ENCODE results near the gene MYBPC3.
"Not testable (repeated sequence)": the region's sequence is repeated elsewhere in the genome, so short reads cannot be mapped to it uniquely, and the experiment has no call there.

The MYBPC3 gene

DNA sequence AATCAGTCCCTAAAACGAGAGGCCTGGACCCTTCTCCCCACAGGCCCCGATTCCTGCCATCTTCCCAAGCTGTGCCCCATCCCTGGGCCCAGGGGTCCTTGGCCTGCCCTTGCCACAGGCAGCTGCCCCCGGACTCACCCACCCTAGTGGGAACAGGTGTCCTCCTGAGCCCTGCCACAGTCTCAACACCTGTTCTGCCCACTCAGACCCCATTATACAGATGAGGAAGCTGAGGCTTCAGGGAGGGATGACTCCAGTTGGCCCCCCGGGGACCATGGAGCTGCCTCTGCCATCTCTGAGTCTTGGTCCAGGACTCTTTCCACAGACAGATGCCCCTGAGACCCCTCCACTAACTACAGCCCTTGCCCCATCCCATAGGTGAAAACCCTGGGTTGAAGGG, 15.9 kb downstream of the MYBPC3 start:
- DNase-seq = no peak

DNA sequence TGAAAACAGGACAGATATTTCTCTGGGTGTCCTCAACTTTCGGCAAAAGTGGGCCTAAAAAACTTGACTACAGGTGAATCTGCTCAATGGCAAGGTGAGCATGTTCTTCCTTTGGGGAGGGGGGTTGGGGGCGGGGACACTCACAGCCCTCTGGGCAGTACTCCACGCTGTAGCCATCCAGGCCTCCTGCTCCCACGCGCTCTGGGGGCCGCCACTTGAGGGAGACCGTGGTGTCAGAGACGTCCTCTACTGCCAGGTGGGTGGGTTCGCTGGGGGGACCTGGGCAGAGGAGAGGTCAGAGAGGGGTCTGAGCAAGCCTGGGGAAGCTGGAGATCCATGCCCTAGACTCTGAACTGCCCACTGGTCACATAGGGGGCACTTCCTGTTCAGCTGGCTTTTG, 16.8 kb downstream of the MYBPC3 start:
- no peak for DNase-seq

DNA sequence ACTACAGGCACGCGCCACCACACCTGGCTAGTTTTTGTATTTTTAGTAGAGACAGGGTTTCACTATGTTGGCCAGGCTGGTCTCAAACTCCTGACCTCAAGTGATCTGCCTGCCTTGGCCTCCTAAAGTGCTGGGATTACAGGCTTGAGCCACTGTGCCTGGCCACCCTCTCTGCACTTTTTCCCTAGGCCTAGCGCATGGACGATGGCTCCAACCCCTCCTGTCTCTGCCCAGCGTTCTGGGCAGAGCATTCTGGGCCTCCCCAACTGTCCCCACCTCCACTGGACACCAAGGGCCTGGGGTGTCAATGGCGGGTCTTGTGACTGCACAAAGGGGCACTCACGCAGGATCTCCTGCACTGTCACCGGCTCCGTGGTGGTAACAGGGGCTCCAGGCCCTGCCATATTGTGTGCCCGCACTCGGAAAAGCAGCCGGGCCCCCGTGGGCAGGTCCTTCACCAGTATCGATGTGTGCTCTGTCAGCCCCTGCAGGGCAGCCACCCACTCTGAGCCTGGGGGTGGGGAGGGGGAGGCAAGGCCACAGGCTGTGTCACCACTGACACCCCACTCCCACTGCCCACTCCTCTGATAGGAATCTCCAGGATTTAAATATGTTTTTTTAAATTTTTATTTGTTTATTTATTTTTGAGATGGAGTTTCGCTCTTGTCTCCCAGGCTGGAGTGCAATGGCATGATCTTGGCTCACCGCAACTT, 17.6 kb downstream of the MYBPC3 start:
- not testable (repeated sequence) for DNase-seq

DNA sequence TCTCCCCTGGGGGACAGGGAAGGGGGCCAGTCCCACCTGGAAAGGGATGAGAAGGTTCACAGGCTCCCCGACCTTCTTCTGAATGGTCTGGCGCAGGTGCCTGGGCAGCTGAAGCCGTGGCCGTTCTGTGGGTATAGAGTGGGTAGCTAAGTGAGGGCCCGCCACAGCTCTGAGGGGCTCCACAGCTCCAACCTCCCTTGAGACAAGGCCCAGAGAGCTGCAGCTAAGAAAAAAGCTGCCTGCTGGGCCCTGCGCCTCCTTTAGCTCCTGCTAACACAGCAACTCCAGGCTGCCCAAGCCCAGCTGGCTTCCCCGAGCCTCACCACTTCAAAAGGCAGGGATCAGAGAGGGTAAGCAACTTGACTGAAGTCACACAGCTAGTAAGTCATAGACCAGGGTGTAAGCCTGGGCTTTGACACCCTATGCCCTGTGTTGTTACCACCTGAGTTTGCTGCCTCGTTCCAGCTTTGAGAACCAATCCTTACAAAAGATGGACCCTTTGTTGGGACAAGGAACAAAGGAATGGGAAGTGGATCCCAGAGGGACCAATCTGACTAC, 18.5 kb downstream of the MYBPC3 start:
- no peak for DNase-seq

DNA sequence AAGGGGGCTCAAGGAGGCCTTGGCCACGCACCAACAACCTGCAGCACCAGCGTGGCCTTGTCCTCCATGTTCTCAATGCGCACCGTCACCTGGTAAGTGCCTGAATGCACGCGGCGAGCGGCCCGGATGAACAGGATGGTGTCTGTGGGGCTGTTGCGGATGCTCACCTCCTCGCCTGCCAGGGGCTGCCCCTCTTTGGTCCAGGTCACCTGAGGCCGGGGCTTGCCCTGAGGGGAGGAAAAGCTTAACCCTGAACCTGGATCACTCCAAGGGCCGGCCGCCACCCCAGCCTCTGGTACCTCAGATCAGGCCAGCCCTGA, 19.0 kb downstream of the MYBPC3 start:
- DNase-seq = no peak

DNA sequence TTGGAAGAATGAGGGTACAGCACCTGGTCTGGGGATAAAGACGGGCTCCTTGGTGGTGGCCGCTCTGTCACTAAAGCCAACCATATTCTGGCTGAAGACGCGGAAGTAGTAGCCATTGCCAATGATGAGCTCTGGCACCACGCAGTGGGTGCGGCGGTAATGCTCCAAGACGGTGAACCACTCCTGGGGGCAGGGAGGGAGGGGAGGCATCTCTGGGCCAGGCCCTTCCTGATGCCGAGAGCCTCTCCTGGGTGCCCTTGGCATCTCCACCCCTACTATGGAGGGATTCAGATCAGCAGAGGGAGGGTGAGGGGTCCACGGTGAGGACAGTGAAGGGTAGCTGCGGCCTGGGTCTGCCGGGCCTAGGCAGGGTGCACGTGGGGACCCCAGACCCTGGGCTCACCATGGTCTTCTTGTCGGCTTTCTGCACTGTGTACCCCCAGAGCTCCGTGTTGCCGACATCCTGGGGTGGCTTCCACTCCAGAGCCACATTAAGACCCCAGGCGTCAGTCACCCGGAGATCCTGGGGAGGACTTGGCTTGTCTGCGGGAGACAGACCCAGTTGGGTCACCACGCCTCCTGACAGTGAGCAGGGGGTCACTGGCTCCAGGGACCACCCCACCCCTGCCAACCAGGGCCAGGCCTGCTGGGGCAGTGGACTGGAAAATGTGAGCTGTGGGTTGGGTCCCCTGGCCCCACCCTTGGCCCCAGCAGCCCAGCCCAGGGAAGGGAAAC, 19.5 kb downstream of the MYBPC3 start:
- no peak for DNase-seq

DNA sequence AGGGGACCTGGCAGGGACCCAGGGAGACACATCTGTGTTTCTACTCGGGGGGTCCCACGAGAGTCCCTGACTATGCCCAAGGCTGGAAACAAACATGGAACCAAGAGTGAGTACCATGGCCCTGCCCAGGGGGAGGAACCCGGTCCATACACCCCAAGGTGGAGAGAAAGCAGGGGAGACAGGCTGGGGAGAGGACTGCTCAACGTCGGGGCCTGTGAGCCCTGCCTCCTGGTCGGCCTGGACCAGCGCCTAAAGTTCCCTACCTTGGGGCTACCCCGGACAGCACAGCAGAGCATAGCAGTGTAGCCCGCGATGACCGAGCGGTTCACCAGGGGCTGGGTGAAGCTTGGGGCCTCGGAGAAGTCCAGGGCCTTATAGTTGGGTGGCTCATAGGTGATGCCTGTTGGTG, 20.2 kb downstream of the MYBPC3 start:
- DNase-seq = no peak

DNA sequence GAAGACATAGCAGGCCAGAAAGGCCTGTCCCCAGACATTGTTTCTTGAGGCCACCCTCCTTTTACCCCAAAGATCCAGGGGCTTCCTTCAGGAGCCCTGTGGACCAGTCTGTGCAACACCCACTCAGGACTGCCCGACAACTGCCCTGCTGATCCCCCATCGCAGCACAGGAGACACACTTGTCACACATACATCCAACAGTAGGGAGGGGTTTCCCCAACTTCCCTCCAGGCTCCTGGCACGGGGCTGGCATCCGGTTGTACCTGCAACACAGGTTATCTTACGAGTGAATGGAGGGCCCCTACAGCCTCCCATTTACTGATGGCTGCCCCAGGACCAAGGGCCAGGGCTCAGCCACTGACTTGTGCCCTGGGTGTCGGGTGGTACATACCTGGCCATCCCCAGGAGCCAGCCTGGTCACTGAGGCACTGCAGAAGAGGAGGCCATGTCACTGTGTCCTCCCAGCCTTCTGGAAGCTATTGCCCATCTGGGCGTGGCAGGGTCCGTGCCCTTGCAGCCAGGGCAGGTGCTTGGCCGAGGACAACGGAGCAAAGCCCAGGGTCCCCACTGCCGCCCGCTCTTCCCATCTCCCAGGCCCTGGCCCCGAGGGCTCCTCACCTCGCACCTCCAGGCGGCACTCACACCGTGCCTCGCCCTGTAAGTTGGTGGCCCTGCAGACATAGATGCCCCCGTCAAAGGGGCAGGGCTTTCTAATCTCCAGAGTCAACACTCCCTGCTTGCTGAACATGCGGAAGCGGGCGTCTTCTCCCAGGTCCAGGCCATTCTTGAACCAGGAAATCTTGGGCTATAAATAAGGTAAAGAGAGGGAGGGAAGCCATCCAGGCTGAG, 20.8 kb downstream of the MYBPC3 start:
- DNase-seq = peak; percentile 8

DNA sequence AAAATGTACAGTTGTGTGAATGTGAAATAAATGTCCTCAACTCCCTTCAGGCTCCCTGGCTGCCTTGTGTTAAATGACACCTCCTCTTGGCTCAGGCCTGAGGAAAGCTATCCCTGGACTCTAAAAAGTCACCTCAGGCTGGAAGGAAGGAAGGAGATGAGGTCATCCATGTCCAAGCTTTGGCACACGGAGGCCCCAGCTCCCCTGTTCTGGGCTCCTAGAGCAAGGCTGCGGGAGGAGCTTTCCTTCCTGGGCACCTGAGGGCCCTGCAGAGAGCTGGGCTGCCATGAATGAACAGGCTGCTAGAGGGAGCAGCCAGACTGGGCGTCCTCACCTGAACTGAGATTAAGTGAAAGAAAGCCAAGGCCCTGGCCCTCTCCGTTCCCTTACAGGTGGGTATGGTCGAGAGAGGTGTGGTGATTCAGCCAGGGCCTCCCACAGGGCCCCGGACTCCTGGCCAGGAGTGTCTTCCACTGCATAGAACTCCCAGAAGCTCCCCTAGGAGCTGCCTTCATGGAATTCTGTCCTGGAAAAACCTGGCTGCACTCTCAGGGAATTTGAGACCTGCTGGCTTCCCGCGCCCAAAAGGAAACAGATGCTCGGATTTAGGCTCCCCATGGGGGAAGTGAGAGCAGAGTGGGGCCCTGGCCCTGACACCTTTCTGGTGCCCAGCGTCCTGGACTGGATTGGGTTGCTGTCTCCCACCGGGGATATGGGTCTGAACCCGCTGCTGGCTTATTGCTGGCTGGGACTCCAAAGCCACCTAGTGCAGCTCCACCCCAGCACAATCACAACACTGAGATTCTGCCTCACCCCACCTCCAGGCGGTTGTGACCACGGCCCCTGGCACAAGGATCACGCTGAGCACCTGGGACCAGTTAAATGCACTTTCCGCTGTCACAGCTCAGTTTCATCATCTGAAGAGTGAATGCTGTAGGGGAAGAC, 22.2 kb downstream of the MYBPC3 start:
- DNase-seq = no peak

DNA sequence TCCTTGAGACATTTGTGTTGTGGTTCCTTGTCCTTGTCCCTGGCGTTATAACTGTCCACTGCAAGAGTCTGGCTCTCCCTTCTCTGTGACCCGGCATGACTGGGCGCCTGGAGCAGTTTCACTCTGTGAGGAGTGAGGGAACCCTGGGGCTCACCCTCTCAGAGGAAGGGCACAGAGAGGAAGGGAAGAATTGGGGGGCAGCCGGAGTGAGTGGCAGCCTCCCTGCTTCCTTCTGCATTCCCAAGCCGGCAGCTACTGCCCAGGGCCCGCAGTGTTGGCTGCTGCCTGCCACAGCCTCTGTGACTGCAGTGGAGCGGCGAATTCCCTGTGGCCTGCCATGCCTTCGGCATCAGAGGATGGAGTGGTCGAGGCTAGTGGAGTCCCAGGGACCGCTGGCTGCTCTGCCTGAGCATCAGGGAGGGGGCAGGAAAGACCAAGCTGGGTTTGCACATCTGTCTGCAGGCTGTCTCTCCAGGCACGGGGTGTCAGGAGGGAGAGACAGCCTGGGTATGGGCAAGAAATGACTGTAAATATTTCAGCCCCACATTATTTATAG, 23.0 kb downstream of the MYBPC3 start:
- no peak for DNase-seq

DNA sequence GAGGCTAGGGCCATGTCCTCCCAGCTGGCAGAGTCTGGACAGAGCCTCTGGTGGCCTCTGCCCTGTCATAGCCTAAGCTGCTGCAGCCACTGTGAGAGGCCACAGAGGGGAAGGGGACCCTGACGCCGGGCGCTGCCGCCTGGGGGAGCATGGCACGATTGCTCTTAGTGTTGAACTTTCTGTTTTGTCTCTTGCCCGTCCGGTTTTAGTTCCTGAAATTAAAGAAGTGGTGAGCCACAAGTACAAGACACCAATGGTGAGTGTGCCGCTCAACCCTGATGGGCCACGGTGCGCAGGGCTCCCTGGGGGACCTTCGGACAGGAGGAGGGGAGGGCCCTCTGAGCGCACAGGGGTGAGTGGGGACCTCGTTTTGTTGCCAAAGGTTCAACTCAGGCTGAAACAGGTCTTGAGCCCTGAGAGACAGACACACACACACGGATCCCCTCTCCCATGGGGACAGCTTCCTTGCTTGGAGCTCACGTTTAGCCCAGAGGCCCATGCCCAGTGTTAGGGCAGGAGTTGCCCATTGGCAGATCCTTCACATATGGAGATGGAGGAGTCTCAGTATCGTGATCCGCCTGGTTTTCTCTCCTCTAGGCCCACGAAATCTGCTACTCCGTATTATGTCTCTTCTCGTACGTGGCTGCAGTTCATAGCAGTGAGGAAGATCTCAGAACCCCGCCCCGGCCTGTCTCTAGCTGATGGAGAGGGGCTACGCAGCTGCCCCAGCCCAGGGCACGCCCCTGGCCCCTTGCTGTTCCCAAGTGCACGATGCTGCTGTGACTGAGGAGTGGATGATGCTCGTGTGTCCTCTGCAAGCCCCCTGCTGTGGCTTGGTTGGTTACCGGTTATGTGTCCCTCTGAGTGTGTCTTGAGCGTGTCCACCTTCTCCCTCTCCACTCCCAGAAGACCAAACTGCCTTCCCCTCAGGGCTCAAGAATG, 23.8 kb downstream of the MYBPC3 start:
- DNase-seq = no peak

DNA sequence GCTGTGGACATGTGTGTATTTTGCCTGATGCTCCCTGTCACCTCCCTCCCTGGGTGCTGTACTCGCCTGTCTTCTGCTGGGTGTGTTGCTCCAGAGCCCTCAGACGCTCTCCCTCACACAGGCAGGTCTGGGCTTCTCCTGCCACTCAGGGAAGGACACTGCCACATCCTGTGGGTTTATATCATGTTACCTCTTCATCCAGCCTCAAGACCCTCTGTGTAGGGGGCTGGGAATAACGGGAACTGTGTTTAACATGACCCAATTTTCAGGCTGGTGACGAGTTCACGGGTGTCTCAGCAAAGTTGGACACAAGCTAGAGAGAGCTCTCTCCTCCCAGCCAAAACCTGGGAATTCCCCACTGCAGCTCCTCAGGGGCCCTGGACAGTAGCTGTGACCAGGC, 24.6 kb downstream of the MYBPC3 start:
- DNase-seq = no peak

DNA sequence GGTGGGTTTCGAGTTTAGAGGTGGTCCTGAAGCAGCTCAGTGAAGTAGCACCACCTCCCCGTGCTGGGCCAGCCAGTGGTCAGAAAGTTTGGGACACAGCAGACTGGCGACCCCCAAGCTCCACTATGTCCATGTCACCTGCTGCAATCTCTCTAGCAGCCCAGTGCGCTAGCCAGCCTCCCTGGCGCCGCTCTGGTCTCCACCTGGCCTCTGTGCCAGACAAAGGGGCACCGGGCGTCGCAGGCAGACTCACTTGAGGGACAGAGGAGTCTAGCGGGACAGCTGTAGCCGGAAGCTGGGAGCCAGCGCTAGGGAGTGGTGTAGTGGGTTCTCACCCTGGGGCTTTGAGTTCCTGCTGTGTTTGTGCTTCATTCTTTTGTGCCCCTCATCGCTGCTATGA, 25.5 kb downstream of the MYBPC3 start:
- peak; percentile 74 for DNase-seq

DNA sequence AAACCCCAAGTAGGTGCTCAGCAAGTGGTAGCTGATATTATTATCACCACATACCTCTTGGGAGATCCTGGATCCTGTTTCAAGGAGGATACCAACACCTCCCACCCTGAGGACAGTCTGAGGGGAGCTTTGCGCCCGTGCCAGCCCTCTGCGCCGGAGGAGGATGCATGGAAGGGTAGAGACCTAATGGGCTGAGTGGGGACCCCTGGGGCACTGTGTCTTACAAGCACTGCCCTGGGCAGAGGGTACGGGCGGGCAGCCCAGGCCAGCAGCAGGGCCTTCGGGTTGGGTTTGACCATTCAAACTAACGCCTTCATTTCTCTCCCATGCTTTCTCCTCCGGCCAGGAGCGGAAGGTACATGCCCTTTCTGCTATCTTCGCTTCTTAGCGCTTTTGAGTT, 26.3 kb downstream of the MYBPC3 start:
- DNase-seq = no peak

DNA sequence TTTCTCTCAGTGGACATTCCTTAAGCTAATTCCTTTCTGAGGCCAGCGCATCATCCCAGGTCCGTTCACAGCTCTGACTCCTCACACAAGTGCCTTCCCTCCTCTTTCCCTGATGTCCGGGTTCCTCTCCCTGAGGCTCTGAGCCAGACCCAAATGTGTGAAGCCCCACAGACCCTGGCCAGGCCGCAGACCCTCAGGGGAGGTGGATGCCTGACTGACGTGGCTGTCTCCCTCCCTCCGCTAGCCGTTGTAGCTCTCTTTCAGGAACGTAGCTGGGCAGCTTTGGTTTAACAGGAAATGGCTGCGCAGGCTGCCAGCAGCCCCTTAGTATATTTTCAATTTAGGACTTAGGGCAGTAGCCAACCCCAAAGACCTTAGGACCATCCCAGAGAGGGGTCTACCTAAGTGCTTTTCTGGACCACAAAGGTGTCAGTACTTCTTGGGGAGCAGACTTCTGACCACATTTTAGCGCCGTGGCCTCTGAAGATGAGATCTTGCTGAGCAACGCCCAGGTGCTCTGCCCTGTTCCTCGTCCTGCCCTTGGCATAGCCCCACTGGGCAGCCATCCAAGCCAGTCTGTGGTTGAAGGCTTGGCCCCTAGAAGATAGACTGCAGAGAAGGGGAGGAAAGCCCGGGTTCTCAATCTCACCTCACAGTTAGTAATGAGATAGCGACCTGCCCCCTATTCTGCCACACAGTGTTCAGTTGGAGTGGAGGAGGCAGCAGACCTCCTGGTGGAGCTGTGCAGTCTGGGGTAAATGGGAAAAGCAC, 27.0 kb downstream of the MYBPC3 start:
- DNase-seq = peak; percentile 35

DNA sequence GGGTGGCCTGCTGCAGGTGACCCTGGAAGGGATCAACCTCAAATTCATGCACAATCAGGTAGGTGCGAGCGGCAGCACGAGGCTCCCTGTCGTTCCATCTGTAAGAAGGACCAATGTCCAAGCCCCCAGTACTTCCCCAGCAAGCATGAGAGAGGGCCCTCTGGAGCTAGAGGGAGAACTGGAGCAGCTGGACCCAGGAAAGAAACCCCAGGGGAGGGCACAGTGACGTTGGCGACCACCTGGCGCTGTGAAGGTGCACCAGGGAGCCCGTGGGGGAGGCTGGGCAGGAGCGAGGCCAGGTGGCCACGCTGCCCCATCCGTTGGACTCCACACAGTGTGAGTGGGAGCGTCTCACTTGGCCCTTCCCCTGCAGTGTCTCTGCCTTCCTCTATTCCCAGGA, 28.0 kb downstream of the MYBPC3 start:
- DNase-seq = no peak

DNA sequence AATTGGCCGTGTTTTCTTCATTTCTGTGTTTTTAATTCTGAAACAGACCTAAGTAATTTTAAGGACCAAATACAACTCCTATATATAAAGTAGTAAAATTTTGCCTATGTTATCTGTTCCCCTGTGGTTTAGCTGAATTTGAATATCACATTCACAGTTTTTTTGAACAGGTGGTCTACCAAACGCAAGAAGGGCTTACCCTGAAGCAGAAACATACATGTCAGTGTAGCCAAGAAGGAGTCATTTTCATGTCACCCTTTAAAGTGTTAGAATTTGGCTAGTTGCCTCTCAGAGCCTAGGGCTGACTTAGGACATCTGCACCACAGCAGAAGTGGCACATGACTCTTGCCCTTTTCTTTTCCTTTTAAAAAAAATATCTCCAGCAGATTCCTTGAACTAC, 34.3 kb downstream of the MYBPC3 start:
- DNase-seq = no peak

DNA sequence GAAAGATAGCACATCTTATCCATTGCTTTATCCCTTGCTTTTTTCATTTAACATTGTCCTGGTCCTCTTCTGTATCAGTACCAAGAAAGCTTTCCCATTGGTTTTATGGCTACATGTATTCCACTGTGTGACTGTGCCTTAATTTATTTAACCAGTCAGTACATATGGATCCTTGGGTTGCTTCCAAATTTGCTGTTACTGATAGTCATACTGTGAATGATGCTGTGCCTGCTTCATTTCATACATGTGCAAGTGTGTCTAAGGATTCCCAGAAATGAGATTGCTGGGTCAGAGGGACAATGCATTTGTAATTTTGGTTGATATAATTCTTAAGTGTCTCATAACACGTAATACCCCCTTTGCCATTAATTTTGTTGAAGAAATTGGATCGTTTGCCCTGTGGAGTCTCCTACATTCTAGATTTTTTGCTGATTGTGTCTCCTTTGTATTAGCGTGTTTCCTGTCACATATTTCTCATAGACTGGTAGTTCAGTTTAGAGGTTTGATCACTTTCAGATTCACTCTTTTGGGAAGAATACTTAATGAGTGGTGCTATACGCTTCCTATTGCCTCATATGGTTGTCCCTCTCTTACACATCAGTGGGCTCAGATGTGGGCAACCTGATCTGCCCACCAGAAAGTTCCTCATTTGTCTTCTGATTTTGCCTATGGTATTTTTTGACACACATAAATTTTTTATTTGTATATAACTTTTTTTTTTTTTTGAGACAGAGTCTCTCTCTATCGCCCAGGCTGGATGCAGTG, 35.3 kb downstream of the MYBPC3 start:
- no peak for DNase-seq

DNA sequence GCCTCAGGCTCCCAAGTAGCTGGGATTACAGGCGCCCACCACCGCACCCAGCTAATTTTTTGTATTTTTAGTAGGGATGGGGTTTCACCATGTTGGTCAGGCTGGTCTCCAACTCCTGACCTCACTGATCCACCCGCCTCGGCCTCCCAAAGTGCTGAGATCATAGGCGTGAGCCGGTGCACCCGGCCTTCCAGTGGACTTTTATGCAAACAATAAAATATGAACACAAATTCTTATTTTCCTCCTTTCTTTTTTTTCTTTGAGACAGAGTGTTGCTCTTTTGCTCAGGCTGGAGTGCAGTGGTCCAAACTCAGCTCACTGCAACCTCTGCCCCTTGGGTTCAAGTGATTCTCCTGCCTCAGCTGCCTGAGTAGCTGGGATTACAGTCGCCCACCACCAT, 36.0 kb downstream of the MYBPC3 start:
- DNase-seq = not testable (repeated sequence)

Data from DMS153 (cell line).